ENCODE results near the gene KIR2DL1. TPM values are rescaled to one million over a fixed set of nuclear protein-coding genes. Genes with fewer than 3 reads are reported as not detected.

The KIR2DL1 gene
- total and polyA plus RNA-seq, 2 of the 4 experiments (the other 2 are of a cell fraction) = not detected

DNA sequence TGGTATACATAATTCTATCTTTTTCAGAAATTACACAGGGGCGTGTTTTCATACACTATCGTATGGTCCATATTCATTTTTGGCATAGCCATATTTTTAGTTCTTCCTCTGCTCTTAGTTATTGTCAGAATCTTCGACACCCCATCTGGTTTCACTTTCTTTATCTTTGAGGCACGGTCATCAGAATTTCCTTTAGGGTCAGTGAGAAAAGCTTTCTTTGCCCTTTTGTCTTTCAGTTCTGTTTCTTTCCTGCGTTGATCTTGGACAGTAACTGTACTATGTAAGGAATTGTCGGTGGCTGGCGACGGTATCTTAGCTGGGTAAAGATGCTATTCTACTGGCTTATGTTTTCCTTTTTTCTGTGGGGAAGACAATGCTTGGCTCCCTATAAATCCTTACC lies 23.2 kb downstream of the KIR2DL1 start:
- Histone ChIP-seq H3K27ac (ENCODE audit: insufficient read depth, low read length) (no peak overlapping the region), H3K18ac (ENCODE audit: low read depth, low read length) (no peak overlapping the region), H3K4me2 (ENCODE audit: low read depth, low read length) (no peak overlapping the region), H3K56ac (ENCODE audit: extremely low read depth, insufficient read depth, low read length) (no peak overlapping the region), H3K4me1 (ENCODE audit: control insufficient read depth, insufficient read depth, low read length) (no peaks in the 10 kb centered on the region), H2BK15ac (ENCODE audit: low read depth, low read length) (no peak overlapping the region), H2BK120ac (ENCODE audit: low read depth, low read length) (no peak overlapping the region), H3K27me3 (ENCODE audit: control insufficient read depth, insufficient read depth, low read length) (no peaks in the 10 kb centered on the region), H3K9ac (ENCODE audit: low read depth, low read length) (no peak overlapping the region), H3K9me1 (ENCODE audit: insufficient read depth, low read length) (no peaks in the 10 kb centered on the region), H2AFZ (replicated peaks; ENCODE audit: low read length, poor library complexity) (no peak overlapping the region), H4K8ac (ENCODE audit: low read depth in 2 of 2, low read length in 2 of 2) (no peak overlapping the region), H2AK5ac (ENCODE audit: low read depth, low read length) (no peak overlapping the region), H2BK20ac (ENCODE audit: low read depth, low read length) (no peak overlapping the region), H4K5ac (ENCODE audit: low read depth, low read length) (no peak overlapping the region), H3K9me3 (ENCODE audit: control insufficient read depth, insufficient read depth, low read length) (peaks cover 20% of the 10 kb centered on the region), H3K14ac (replicated peaks; ENCODE audit: low read depth, low read length) (no peak overlapping the region), H2BK5ac (ENCODE audit: low read depth, low read length, poor library complexity, severe bottlenecking) (no peak overlapping the region), H2AK9ac (replicated peaks; ENCODE audit: low read depth, low read length, poor library complexity) (no peak overlapping the region), H3K4me3 (ENCODE audit: insufficient read depth, low read depth, low read length) (no peak overlapping the region), H3K79me1 (ENCODE audit: low read depth in 1 of 2, low read length in 2 of 2) (no peaks in the 10 kb centered on the region), H4K91ac (ENCODE audit: insufficient read depth, low read depth, low read length) (no peak overlapping the region), H4K20me1 (ENCODE audit: insufficient read depth, low read length) (no peaks in the 10 kb centered on the region), H3K23ac (ENCODE audit: low read depth, low read length) (no peak overlapping the region), H3K36me3 (ENCODE audit: control insufficient read depth, insufficient read depth, low read length) (no peaks in the 10 kb centered on the region), H3K4ac (ENCODE audit: low read depth, low read length) (no peak overlapping the region)
- DNase-seq (no peak), ATAC-seq (ENCODE audit: low read depth) (no peak)
- TF ChIP-seq MAFK (IDR thresholded peaks at IDR 0.05; ENCODE audit: low read depth, low read length) = no peak
- TF ChIP-seq, protein P1, sequence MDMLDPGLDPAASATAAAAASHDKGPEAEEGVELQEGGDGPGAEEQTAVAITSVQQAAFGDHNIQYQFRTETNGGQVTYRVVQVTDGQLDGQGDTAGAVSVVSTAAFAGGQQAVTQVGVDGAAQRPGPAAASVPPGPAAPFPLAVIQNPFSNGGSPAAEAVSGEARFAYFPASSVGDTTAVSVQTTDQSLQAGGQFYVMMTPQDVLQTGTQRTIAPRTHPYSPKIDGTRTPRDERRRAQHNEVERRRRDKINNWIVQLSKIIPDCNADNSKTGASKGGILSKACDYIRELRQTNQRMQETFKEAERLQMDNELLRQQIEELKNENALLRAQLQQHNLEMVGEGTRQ (IDR thresholded peaks at IDR 0.05; ENCODE audit: low read depth, low read length) = no peak
- no peak for TF ChIP-seq RCOR1 (IDR thresholded peaks at IDR 0.05; ENCODE audit: insufficient replicate concordance, low read length)
- TF ChIP-seq, protein P2, sequence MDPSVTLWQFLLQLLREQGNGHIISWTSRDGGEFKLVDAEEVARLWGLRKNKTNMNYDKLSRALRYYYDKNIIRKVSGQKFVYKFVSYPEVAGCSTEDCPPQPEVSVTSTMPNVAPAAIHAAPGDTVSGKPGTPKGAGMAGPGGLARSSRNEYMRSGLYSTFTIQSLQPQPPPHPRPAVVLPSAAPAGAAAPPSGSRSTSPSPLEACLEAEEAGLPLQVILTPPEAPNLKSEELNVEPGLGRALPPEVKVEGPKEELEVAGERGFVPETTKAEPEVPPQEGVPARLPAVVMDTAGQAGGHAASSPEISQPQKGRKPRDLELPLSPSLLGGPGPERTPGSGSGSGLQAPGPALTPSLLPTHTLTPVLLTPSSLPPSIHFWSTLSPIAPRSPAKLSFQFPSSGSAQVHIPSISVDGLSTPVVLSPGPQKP (IDR thresholded peaks at IDR 0.05; ENCODE audit: borderline replicate concordance, low read depth, low read length) = no peak
- no peak for TF ChIP-seq RFX5 (IDR thresholded peaks at IDR 0.05; ENCODE audit: low read depth, low read length)
- BruUV-seq (replicated peaks) = no TSS peak
- ChIA-PET POLR2A (ENCODE audit: unreplicated experiment) (no interaction called here), CTCF (no interaction called here)
- dilution Hi-C loops (cut with HindIII; ENCODE audit: low sequenced_read_pairs, unreplicated experiment) (no loop called here), in situ Hi-C loops (cut with MboI; ENCODE audit: low sequenced_read_pairs) (no loop called here), intact Hi-C loops (cut with micrococcal nuclease) (no loop called here)
- WGBS, 2 experiments (ENCODE audit: extremely low coverage in 2 of 2, insufficient read length in 1 of 2) = no CpG with 5 or more reads among the region's 8 CpGs

All from IMR-90 (cell line).